ENCODE measurements around the gene GRID1.

- TF ChIP-seq, protein P1, sequence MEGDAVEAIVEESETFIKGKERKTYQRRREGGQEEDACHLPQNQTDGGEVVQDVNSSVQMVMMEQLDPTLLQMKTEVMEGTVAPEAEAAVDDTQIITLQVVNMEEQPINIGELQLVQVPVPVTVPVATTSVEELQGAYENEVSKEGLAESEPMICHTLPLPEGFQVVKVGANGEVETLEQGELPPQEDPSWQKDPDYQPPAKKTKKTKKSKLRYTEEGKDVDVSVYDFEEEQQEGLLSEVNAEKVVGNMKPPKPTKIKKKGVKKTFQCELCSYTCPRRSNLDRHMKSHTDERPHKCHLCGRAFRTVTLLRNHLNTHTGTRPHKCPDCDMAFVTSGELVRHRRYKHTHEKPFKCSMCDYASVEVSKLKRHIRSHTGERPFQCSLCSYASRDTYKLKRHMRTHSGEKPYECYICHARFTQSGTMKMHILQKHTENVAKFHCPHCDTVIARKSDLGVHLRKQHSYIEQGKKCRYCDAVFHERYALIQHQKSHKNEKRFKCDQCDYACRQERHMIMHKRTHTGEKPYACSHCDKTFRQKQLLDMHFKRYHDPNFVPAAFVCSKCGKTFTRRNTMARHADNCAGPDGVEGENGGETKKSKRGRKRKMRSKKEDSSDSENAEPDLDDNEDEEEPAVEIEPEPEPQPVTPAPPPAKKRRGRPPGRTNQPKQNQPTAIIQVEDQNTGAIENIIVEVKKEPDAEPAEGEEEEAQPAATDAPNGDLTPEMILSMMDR (IDR thresholded peaks at IDR 0.05 in 8 of 11, conservative IDR thresholded peaks at IDR 0.05 in 3 of 11) = no peak
- no peak for TF ChIP-seq POLR2A (IDR thresholded peaks at IDR 0.05)
These were observed 1.5 kb upstream of the GRID1 start for GRCh38 chr10:86368046-86368445.
